Activated naive CD8-positive, alpha-beta T cell (primary cell): ENCODE results near the gene IFITM2.
A peak's percentile ranks its signal among the peaks of the same experiment; 100 is the strongest.
"Not testable (repeated sequence)": the region's sequence is repeated elsewhere in the genome, so short reads cannot be mapped to it uniquely, and the experiment has no call there.

ENCODE experiments used
- H3K27ac Mint-ChIP-seq: one replicate; pipeline ENCODE4 v1.8.0; 2021; ENCODE audit warnings: mixed read lengths
- H3K27me3 Mint-ChIP-seq: one replicate; pipeline ENCODE4 v1.8.0; 2021; ENCODE audit warnings: mixed read lengths
- H3K36me3 Mint-ChIP-seq: one replicate; pipeline ENCODE4 v1.8.0; 2021; ENCODE audit warnings: mixed read lengths
- H3K4me1 Mint-ChIP-seq: one replicate; pipeline ENCODE4 v1.8.0; 2021; ENCODE audit warnings: low read depth, mixed read lengths
- H3K4me3 Mint-ChIP-seq: one replicate; pipeline ENCODE4 v1.8.0; 2021; ENCODE audit warnings: mild to moderate bottlenecking, mixed read lengths
- H3K9me3 Mint-ChIP-seq: one replicate; pipeline ENCODE4 v1.8.0; 2021; ENCODE audit warnings: low read depth, mixed read lengths

IFITM2 gene

GRCh38 chr11:317668-318404, 10.2 kb downstream of the IFITM2 start:
- H3K36me3 Mint-ChIP-seq, H3K9me3 Mint-ChIP-seq, H3K27me3 Mint-ChIP-seq: not testable (repeated sequence)
- H3K27ac Mint-ChIP-seq, result peak overlapping the region; percentile 87
- peak overlapping the region; percentile 93 for H3K4me3 Mint-ChIP-seq
- H3K4me1 Mint-ChIP-seq, result peaks cover 41% of the 10 kb centered on the region

DNA sequence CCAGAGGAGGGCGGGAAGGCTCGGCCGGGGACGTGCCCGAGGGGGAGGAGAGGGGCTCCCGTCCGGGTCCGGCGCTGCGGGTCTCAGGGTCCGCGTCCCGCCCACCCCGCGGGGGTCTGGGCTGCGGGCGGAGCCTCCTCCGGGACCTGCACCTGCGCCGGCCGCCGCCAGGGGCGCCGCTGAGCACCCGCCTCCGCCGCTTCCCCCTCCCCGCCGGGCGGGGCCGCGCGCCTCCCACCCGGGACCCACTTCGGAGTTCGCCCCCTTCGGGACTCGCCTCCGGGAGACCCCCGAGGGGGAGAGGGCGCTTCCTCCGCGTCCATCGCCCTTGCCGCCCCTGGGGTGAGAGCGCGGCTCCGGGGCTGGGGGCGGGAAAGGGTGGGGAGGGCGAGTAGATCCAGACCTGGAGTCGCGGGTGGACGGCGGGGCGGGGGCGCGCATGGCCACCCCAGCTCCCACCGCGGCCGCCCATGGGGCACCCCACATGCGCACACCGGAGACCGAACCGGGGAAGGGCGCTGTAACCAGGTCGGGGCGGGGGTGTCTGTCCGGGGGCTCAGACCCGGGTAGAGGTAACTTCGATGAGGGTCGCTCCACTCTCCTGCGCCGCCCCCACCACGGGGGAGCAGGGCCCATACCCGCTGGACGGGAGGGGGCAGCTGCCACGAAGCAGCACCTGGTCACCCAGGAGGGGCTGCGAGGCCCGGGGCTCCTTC, 10.9 kb downstream of the IFITM2 start:
- peaks cover 38% of the 10 kb centered on the region for H3K4me1 Mint-ChIP-seq
- not testable (repeated sequence) for H3K27me3 Mint-ChIP-seq, H3K4me3 Mint-ChIP-seq, H3K27ac Mint-ChIP-seq, H3K36me3 Mint-ChIP-seq, H3K9me3 Mint-ChIP-seq

GRCh38 chr11:319121-319887, 11.7 kb downstream of the IFITM2 start:
- Mint-ChIP-seq H3K4me3 (peak overlapping the region; percentile 94), H3K27ac (peak overlapping the region; percentile 100), H3K4me1 (peaks cover 37% of the 10 kb centered on the region)
- H3K27me3 Mint-ChIP-seq, H3K36me3 Mint-ChIP-seq, H3K9me3 Mint-ChIP-seq: not testable (repeated sequence)

DNA sequence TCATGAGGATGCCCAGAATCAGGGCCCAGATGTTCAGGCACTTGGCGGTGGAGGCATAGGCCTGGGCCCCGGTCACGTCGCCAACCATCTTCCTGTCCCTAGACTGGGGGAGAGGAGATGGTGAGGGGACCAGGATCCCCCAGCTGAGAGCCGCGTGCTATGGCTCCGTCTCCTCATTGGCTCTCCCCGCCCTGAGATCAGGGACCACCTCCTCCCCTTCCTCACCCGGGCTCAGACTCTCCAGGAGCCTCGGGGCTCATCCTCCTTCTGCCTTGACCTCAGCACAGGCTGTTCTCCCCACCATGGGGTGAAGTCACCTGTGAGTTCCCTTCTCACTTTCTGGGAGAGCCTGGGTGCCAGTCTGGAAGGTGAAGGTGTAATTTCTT, 12.3 kb downstream of the IFITM2 start:
- Mint-ChIP-seq H3K4me1 (peaks cover 43% of the 10 kb centered on the region), H3K4me3 (peak overlapping the region; percentile 94), H3K27ac (peak overlapping the region; percentile 100)
- not testable (repeated sequence) for H3K36me3 Mint-ChIP-seq, H3K9me3 Mint-ChIP-seq, H3K27me3 Mint-ChIP-seq

DNA sequence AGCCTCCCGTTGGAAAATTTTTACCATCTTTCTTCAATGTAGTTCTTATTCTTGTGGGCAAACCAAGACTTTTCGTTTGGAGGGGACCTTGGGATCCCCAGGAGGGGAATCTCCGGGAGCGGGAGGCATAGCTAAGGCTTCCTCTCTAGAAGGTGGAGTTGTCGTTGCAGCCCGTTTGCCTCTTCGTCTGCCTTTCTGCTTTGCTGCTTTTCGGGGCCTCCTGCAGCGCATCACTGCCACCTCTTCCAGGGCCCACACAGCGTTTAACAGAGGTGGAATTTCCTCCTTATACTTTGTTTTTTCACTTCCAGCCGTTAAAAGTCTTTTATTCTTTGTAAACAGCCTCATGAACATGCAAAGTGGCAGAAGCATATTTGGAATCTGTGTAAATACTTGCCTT, 16.5 kb downstream of the IFITM2 start:
- Mint-ChIP-seq H3K27me3 (no peaks in the 10 kb centered on the region), H3K4me1 (peaks cover 59% of the 10 kb centered on the region), H3K4me3 (peak overlapping the region; percentile 15), H3K36me3 (no peaks in the 10 kb centered on the region), H3K27ac (peak overlapping the region; percentile 64), H3K9me3 (no peaks in the 10 kb centered on the region)

GRCh38 chr11:324593-325517, 17.2 kb downstream of the IFITM2 start:
- H3K36me3 Mint-ChIP-seq, H3K27me3 Mint-ChIP-seq, H3K9me3 Mint-ChIP-seq: not testable (repeated sequence)
- peaks cover 64% of the 10 kb centered on the region for H3K4me1 Mint-ChIP-seq
- H3K4me3 Mint-ChIP-seq, result peak overlapping the region; percentile 15
- peak overlapping the region; percentile 64 for H3K27ac Mint-ChIP-seq

- Mint-ChIP-seq H3K4me1 (peaks cover 64% of the 10 kb centered on the region), H3K4me3 (peak overlapping the region; percentile 75), H3K36me3 (no peaks in the 10 kb centered on the region), H3K27ac (peak overlapping the region; percentile 97), H3K27me3 (no peaks in the 10 kb centered on the region), H3K9me3 (no peaks in the 10 kb centered on the region)
Measured at GRCh38 chr11:325796-326591, 18.4 kb downstream of the IFITM2 start.

GRCh38 chr11:326592-326841, 18.9 kb downstream of the IFITM2 start:
- Mint-ChIP-seq H3K9me3 (no peaks in the 10 kb centered on the region), H3K27me3 (no peaks in the 10 kb centered on the region), H3K36me3 (no peaks in the 10 kb centered on the region), H3K4me3 (peak overlapping the region; percentile 75), H3K4me1 (peaks cover 69% of the 10 kb centered on the region), H3K27ac (peak overlapping the region; percentile 97)

- H3K4me3 Mint-ChIP-seq, result peak overlapping the region; percentile 75
Measured at GRCh38 chr11:326842-327580, 19.4 kb downstream of the IFITM2 start.

DNA sequence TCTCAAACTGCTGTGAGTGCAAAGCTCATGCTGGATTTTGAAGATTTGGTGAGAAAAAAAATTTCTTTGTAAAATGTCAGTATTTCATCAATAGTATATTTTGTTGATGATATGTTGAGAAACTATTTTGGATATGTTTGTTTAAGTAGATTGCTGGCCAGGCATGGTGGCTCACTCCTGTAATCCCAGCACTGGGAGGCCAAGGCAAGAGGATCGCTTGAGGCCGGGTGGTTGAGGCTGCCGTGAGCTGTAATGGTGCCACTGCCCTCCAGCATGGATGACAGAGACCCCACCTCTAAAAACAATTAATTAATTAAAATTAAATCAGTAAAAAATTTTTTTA, 19.9 kb downstream of the IFITM2 start:
- no peaks in the 10 kb centered on the region for H3K36me3 Mint-ChIP-seq
- peak overlapping the region; percentile 75 for H3K4me3 Mint-ChIP-seq
- H3K27me3 Mint-ChIP-seq, result no peaks in the 10 kb centered on the region
- H3K4me1 Mint-ChIP-seq, result peaks cover 76% of the 10 kb centered on the region
- H3K9me3 Mint-ChIP-seq, result no peaks in the 10 kb centered on the region
- peak overlapping the region; percentile 97 for H3K27ac Mint-ChIP-seq

More at GRCh38 chr11:326842-327580, 19.4 kb downstream of the IFITM2 start:
- peaks cover 74% of the 10 kb centered on the region for H3K4me1 Mint-ChIP-seq
- H3K36me3 Mint-ChIP-seq, result no peaks in the 10 kb centered on the region
- H3K27me3 Mint-ChIP-seq, result no peaks in the 10 kb centered on the region
- H3K9me3 Mint-ChIP-seq, result no peaks in the 10 kb centered on the region
- H3K27ac Mint-ChIP-seq, result peak overlapping the region; percentile 97

DNA sequence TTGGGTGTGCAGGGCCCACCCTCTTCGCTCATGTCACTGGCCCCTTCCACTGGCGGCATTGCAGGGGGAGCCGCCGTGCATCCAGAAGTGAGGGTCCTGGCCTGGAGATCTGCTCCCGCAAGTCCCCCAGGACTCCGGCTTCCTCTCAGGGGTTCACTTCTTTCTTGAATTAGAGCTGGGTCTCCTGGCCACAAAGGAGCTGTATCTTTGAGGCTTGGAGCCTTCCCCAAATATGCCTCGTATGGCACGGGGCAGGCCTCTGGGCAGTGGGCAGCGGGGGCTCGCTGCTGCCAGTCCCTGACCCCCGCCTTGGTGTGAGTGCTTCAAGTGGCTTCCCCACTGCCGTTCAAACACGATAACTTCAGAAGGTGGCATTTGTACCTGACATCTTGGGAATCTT, 20.4 kb downstream of the IFITM2 start:
- H3K4me1 Mint-ChIP-seq, result peaks cover 80% of the 10 kb centered on the region

GRCh38 chr11:328516-329100, 21.0 kb downstream of the IFITM2 start:
- Mint-ChIP-seq H3K4me1 (peaks cover 79% of the 10 kb centered on the region), H3K27ac (peak overlapping the region; percentile 34)
- not testable (repeated sequence) for H3K36me3 Mint-ChIP-seq, H3K9me3 Mint-ChIP-seq, H3K27me3 Mint-ChIP-seq, H3K4me3 Mint-ChIP-seq

More for the DNA sequence above, 20.4 kb downstream of the IFITM2 start:
- Mint-ChIP-seq H3K4me3 (no peak overlapping the region), H3K9me3 (no peaks in the 10 kb centered on the region), H3K27me3 (no peaks in the 10 kb centered on the region), H3K27ac (peak overlapping the region; percentile 50), H3K36me3 (no peaks in the 10 kb centered on the region)

GRCh38 chr11:329886-330253, 22.3 kb downstream of the IFITM2 start:
- no peaks in the 10 kb centered on the region for H3K36me3 Mint-ChIP-seq
- H3K4me3 Mint-ChIP-seq, result peak overlapping the region; percentile 20
- H3K27ac Mint-ChIP-seq, result peak overlapping the region; percentile 86
- H3K4me1 Mint-ChIP-seq, result peaks cover 69% of the 10 kb centered on the region
- H3K9me3 Mint-ChIP-seq, result no peaks in the 10 kb centered on the region
- H3K27me3 Mint-ChIP-seq, result no peaks in the 10 kb centered on the region
